SH-SY5Y (cell line): ENCODE results near the gene AOAH.

Source experiments
- GATA2 ChIP-seq: IDR thresholded peaks from 2 replicates; pipeline ENCODE4 v1.6.1; 2011; ENCODE audit warnings: mild to moderate bottlenecking, low read depth, low read length
- GATA3 ChIP-seq: IDR thresholded peaks from 2 replicates; pipeline ENCODE4 v1.6.1; 2011; ENCODE audit warnings: low read depth, mild to moderate bottlenecking, low read length, moderate library complexity

DNA sequence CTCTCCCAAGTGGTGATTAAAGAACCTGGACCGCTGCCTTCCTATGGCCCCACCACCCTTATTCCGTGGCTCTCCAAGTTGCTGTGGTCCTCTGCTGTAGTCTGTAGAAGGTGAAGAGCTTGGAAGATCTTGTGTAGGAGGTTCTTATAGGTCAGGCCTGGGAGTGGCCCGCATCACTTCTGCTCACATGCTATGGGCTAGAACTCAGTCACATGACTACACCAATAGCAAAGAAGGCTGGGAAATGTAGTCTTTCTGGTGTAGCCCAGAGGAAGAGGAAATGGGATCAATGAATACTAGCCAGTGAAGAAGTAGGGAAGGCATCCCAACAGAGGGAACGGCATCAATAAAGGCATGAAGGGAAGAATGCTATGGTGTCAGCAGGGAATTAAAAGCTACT, 41.3 kb upstream of the AOAH start:
- TF ChIP-seq GATA2 (no peak), GATA3 (no peak)
